ENCODE data around the gene PIP. TPM values are rescaled to one million over a fixed set of nuclear protein-coding genes. Genes with fewer than 3 reads are reported as not detected.
"Not testable (repeated sequence)": the region's sequence is repeated elsewhere in the genome, so short reads cannot be mapped to it uniquely, and the experiment has no call there.

Gene PIP, protein sequence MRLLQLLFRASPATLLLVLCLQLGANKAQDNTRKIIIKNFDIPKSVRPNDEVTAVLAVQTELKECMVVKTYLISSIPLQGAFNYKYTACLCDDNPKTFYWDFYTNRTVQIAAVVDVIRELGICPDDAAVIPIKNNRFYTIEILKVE
- not detected for polyA plus RNA-seq (2012; ENCODE audit: missing spikeins)

DNA sequence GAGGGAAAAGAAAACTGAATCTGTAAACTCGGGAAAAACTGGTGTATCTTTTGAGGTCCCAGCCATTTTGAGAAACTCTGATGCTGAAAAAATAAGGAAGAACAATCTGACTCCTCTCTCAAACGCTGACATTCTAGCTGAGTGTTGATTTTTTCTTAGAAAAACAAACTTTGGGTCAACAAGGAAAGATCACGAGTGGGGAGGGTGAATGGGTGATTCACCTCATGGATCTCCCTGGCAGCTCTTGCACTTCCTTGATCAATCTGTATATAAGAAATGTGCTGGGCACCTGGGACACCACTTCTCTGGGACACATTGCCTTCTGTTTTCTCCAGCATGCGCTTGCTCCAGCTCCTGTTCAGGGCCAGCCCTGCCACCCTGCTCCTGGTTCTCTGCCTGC lies at the start of gene PIP:
Gene PIP, plus strand, starts transcription at position 297 of the 400 bp plus-strand sequence. Its CDS starts 40 bp downstream, at position 337.
- FAIRE-seq (no peak), DNase-seq (ENCODE audit: insufficient read length) (no peak)
- TF ChIP-seq TAF1 (IDR thresholded peaks at IDR 0.05; ENCODE audit: borderline replicate concordance, low read depth, low read length) (no peak), POLR2AphosphoS5 (IDR thresholded peaks at IDR 0.05; ENCODE audit: low read depth, low read length) (no peak), POLR2A (IDR thresholded peaks at IDR 0.05; ENCODE audit: low read depth, low read length) (no peak)

GRCh38 chr7:143085109-143085508 lies 46.8 kb upstream of the PIP start:
- FAIRE-seq (no peak), DNase-seq (ENCODE audit: insufficient read length) (no peak)
- TF ChIP-seq TAF1 (IDR thresholded peaks at IDR 0.05; ENCODE audit: borderline replicate concordance, low read depth, low read length) = no peak
- TF ChIP-seq POLR2AphosphoS5 (IDR thresholded peaks at IDR 0.05; ENCODE audit: low read depth, low read length) = no peak
- no peak for TF ChIP-seq POLR2A (IDR thresholded peaks at IDR 0.05; ENCODE audit: low read depth, low read length)

DNA sequence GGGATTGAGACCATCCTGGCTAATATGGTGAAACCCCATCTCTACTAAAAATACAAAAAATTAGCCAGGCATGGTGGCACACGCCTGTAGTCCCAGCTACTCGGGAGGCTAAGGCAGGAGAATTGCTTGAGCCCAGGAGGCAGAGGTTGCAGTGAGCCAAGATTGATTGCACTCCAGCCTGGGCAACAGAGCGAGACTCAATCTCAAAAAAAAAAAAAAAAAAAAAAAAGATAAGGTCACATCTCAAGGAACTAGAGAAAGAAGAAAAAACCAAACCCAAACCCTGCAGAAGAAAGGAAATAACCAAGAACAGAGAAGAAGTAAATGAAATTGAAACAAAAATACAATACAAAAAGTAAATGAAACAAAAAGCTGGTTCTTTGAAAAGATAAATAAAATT lies 46.3 kb upstream of the PIP start:
- not testable (repeated sequence) for FAIRE-seq; DNase-seq (ENCODE audit: insufficient read length)

GRCh38 chr7:143088549-143089231 lies 43.2 kb upstream of the PIP start:
- not testable (repeated sequence) for FAIRE-seq; DNase-seq (ENCODE audit: insufficient read length)

- FAIRE-seq = no peak
- TF ChIP-seq POLR2A (IDR thresholded peaks at IDR 0.05; ENCODE audit: low read depth, low read length) = no peak
- TF ChIP-seq POLR2AphosphoS5 (IDR thresholded peaks at IDR 0.05; ENCODE audit: low read depth, low read length) = no peak
- no peak for TF ChIP-seq TAF1 (IDR thresholded peaks at IDR 0.05; ENCODE audit: borderline replicate concordance, low read depth, low read length)
- DNase-seq (ENCODE audit: insufficient read length) = no peak
Observed at GRCh38 chr7:143096146-143096545, 35.7 kb upstream of the PIP start.

DNA sequence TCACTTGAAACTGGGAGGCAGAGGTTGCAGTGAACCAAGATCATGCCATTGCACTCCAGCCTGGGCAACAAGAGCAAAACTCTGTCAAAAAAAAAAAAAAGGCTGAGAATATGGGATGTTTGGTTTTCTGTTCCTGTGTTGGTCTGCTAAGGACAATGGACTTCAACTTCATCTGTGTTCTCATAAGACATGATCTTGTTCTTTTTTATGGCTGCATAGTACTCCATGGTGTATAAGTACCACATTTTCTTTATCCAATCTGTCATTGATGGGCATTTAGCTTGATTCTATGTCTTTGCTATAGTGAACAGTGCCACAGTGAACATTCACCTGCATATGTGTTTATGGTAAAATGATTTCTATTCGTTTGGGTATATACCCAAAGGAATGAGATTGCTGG lies 32.3 kb upstream of the PIP start:
- DNase-seq (ENCODE audit: insufficient read length); FAIRE-seq: not testable (repeated sequence)

- no peak for TF ChIP-seq TAF1 (IDR thresholded peaks at IDR 0.05; ENCODE audit: borderline replicate concordance, low read depth, low read length)
- no peak for TF ChIP-seq POLR2AphosphoS5 (IDR thresholded peaks at IDR 0.05; ENCODE audit: low read depth, low read length)
- no peak for TF ChIP-seq POLR2A (IDR thresholded peaks at IDR 0.05; ENCODE audit: low read depth, low read length)
- no peak for FAIRE-seq
Observed at GRCh38 chr7:143104759-143105158, 27.1 kb upstream of the PIP start.

DNA sequence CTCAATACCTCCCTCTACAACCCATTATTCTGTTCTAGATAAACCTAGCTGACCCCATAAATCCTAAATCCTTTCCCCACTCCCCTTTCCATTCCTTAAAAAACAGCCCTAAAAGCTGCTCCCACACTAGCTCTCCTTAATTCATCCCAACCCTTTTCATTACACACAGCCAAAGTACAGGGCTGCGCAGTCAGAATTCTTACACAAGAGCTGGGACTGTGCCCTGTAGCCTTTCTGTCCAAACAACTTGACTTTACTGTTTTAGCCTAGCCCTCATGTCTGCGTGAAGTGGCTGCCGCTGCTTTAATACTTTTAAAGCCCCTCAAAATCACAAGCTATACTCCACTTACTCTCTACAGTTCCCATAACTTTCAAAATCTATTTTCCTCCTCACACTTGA lies 23.9 kb upstream of the PIP start:
- DNase-seq (ENCODE audit: insufficient read length); FAIRE-seq: not testable (repeated sequence)

More at GRCh38 chr7:143104759-143105158, 27.1 kb upstream of the PIP start:
- DNase-seq (ENCODE audit: insufficient read length) = no peak

DNA sequence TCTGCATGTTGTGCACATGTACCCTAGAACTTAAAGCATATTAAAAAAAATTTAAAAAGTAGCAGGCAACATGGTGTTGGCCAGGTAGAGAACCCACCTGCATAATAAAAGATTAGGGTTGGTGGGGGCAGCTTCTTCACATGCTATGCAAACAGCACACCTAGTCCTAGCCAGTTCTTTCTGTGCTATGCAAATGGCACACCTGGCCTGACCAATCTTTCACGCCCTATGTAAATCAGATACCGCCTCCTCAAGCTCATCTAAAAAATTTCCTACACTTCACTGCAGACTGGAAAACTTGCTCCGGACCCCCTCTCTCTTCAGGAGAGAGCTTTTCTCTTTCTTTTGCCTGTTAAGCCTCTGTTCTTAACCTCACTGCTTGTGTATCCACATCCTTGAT lies 14.5 kb upstream of the PIP start:
- DNase-seq (ENCODE audit: insufficient read length) (no peak), FAIRE-seq (no peak)
- TF ChIP-seq POLR2A (IDR thresholded peaks at IDR 0.05; ENCODE audit: low read depth, low read length) = no peak

DNA sequence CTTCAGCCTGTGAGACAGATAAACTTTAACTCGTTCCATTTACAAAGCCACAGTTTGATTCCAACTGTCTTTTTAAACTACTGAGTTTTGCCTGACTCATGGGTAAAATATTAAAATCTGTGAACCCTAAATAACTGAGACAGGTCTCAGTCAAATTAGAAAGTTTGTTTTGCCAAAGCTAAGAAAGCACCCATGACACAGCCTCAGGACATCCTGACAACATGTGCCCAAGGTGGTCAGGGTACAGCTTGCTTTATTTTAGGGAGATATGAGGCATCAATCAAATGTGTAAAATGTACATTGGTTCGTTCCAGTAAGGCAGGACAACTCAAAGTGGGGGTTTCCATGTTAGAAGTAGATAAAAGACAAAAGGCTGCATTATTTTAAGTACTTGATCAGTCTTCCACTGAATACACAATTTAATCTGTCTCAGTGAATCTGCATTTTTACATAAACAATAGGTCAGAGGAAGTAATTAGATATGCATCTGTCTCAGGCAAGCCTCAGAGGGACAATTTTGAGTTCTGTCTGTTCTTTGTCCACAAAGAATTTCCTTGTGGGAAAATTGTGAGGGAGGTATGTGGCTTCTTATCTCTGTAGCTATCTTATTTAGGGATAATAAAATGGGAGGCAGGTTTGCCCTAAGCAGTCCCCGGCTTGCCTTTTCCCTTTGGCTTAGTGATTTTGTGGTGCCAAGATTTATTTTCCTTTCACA lies 11.0 kb upstream of the PIP start:
- DNase-seq (ENCODE audit: insufficient read length) = no peak

GRCh38 chr7:143123326-143123725 lies 8.6 kb upstream of the PIP start:
- not testable (repeated sequence) for FAIRE-seq; DNase-seq (ENCODE audit: insufficient read length)

More for the DNA sequence above, 11.0 kb upstream of the PIP start:
- TF ChIP-seq POLR2AphosphoS5 (IDR thresholded peaks at IDR 0.05; ENCODE audit: low read depth, low read length) (no peak), TAF1 (IDR thresholded peaks at IDR 0.05; ENCODE audit: borderline replicate concordance, low read depth, low read length) (no peak), POLR2A (IDR thresholded peaks at IDR 0.05; ENCODE audit: low read depth, low read length) (no peak)
- no peak for FAIRE-seq

DNA sequence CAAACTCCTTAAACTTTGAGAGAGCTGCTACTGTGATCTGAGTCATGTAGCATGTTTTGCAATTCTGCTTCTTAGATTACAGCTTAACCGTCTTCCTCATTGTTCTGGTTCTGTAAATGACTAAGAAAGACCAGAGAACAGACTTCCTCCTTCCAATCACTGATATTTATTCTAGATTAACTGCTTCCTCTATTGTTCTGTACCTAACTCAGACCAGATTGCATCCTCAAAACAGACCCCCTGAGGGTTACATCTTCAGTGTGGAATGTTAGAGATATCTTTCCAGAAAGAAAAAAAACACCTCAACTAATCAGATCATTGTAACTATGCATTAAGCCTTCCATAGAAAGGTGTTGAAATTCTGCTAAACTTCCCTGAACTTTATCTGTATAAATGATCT lies 5.7 kb upstream of the PIP start:
- FAIRE-seq (no peak), DNase-seq (ENCODE audit: insufficient read length) (no peak)
- TF ChIP-seq TAF1 (IDR thresholded peaks at IDR 0.05; ENCODE audit: borderline replicate concordance, low read depth, low read length) (no peak), POLR2A (IDR thresholded peaks at IDR 0.05; ENCODE audit: low read depth, low read length) (no peak), POLR2AphosphoS5 (IDR thresholded peaks at IDR 0.05; ENCODE audit: low read depth, low read length) (no peak)

DNA sequence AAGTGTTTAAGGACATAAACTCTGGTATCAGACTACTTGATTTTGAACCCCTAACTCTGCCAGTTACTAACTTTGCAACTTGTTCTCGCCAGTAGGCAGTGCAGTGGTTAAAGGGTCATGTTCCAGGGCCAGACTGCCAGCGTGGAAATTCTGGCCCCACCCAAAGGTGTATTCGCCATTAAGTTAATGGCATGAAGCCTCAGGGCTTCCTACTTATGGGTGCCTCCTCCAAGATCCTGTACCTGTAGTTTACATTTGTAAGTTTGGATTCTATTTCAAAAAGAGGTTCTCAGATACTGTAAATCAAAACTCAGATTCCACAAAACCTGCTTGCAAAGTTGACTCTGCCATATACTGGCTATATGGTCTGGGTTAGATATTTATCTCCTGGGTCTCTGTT lies 2.8 kb upstream of the PIP start:
- no peak for FAIRE-seq
- TF ChIP-seq POLR2A (IDR thresholded peaks at IDR 0.05; ENCODE audit: low read depth, low read length) = no peak
- TF ChIP-seq TAF1 (IDR thresholded peaks at IDR 0.05; ENCODE audit: borderline replicate concordance, low read depth, low read length) = no peak
- no peak for TF ChIP-seq POLR2AphosphoS5 (IDR thresholded peaks at IDR 0.05; ENCODE audit: low read depth, low read length)

More for the DNA sequence above, 2.8 kb upstream of the PIP start:
- DNase-seq (ENCODE audit: insufficient read length) = no peak

Measured in GM12892 (cell line).